AG04450 (cell line): Measurements from ENCODE around the gene MYO1G. TPM values are rescaled to one million over a fixed set of nuclear protein-coding genes. Genes with fewer than 3 reads are reported as not detected.

Experiments
- CTCF ChIA-PET: fragments of 300-600, 350-600 bp; formaldehyde crosslinking; extraction: SDS; loops from one replicate; lab custom pipeline; 2022; ENCODE audit warnings: antibody characterized with exemption, inconsistent platforms; lab: Charles Lee
- POLR2A ChIA-PET: fragments of 350-600 bp; formaldehyde crosslinking; extraction: SDS; loops from one replicate; lab custom pipeline; 2021; ENCODE audit warnings: antibody characterized with exemption, inconsistent platforms; lab: Yijun Ruan, JAX
- DNase-seq: peaks from one replicate; pipeline ENCODE4 v3.0.0-alpha.2; 2011; ENCODE audit warnings: low read depth, low spot score
- H3K27ac ChIP-seq: one replicate; pipeline ENCODE4 v1.5.1; 2012; ENCODE audit warnings: low read depth, low read length, control low read depth
- H3K27me3 ChIP-seq: one replicate; pipeline ENCODE4 v1.6.0; 2012; ENCODE audit warnings: low read length; ENCODE audit not compliant: control insufficient read depth, insufficient read depth
- H3K4me3 ChIP-seq: 2 replicates; pipeline ENCODE4 v1.5.1; 2011; ENCODE audit warnings: mild to moderate bottlenecking, low read depth, low read length, control low read depth
- H3K9me3 ChIP-seq: 2 replicates; pipeline ENCODE4 v1.5.1; 2012; ENCODE audit warnings: low read length; ENCODE audit not compliant: control insufficient read depth, insufficient read depth
- CTCF ChIP-seq: IDR thresholded peaks from 2 replicates; pipeline ENCODE4 v1.5.1; 2011; ENCODE audit warnings: low read depth, low read length, control low read depth, inconsistent platforms
- polyA plus RNA-seq: library from polyadenylated mRNA; depleted of rRNA; stranded (reverse); fragments of >200 nt; gene quantifications from 2 replicates; pipeline ENCODE4 v1.2.3, GENCODE V29; 2011; rRNA removed

Gene MYO1G
- polyA plus RNA-seq, 1 experiment = not detected

GRCh38 chr7:44917465-44917864 is 61.4 kb downstream of the MYO1G start:
- H3K27me3 ChIP-seq = no peaks in the 10 kb centered on the region
- CTCF ChIA-PET = no interaction called here
- no peak overlapping the region for H3K4me3 ChIP-seq
- no peak overlapping the region for H3K27ac ChIP-seq
- no peak for DNase-seq
- POLR2A ChIA-PET = interaction anchor here (0.7 kb wide), 1 partner anchor 55 kb away, joined by 3 read pairs; no protein-coding TSS in a partner anchor
- H3K9me3 ChIP-seq = no peaks in the 10 kb centered on the region
- TF ChIP-seq CTCF = no peak

- H3K27me3 ChIP-seq = no peaks in the 10 kb centered on the region
- ChIA-PET POLR2A (no interaction called here), CTCF (no interaction called here)
- no peaks in the 10 kb centered on the region for H3K9me3 ChIP-seq
- no peak for TF ChIP-seq CTCF
- no peak overlapping the region for H3K4me3 ChIP-seq
- no peak for DNase-seq
- H3K27ac ChIP-seq = no peak overlapping the region
These were observed 63.7 kb downstream of the MYO1G start for GRCh38 chr7:44914992-44915607.

GRCh38 chr7:44912775-44913347 is 66.0 kb downstream of the MYO1G start:
- CTCF ChIA-PET = interaction anchor here (1.0 kb wide), 1 partner anchor 9 kb away, joined by 4 read pairs; no protein-coding TSS in a partner anchor

More at GRCh38 chr7:44912775-44913347, 66.0 kb downstream of the MYO1G start:
- no peak for DNase-seq
- TF ChIP-seq CTCF = no peak
- no peaks in the 10 kb centered on the region for H3K27me3 ChIP-seq
- H3K4me3 ChIP-seq = no peak overlapping the region
- no peak overlapping the region for H3K27ac ChIP-seq
- POLR2A ChIA-PET = no interaction called here
- no peaks in the 10 kb centered on the region for H3K9me3 ChIP-seq

Other genes with a start within 250 kb of the MYO1G start
- 4.8 and 7.7 TPM in 2 replicates for gene ZMIZ2, start 230.2 kb downstream of the MYO1G start, polyA plus RNA-seq
- 4,846 and 5,100 TPM in 2 replicates for gene PPIA, start 182.3 kb downstream of the MYO1G start, polyA plus RNA-seq
- gene H2AZ2, start 130.9 kb downstream of the MYO1G start, polyA plus RNA-seq = 141 and 164 TPM in 2 replicates
- gene PURB, start 93.5 kb downstream of the MYO1G start, polyA plus RNA-seq = 7.6 TPM in 2 replicates
- 24.7 and 40.6 TPM in 2 replicates for gene CCM2, start 21.2 kb upstream of the MYO1G start, polyA plus RNA-seq
- 0.64 and 1.7 TPM in 2 replicates for gene NACAD, start 110.0 kb upstream of the MYO1G start, polyA plus RNA-seq
- 38.8 and 47.9 TPM in 2 replicates for gene TBRG4, start 132.7 kb upstream of the MYO1G start, polyA plus RNA-seq
- gene RAMP3, start 178.8 kb upstream of the MYO1G start, polyA plus RNA-seq = not detected in 2 replicates